IMR-90 (cell line): ENCODE data around the gene ADAM12. TPM values are rescaled to one million over a fixed set of nuclear protein-coding genes. Genes with fewer than 3 reads are reported as not detected.

Experiments used
- ATAC-seq: fragments of 200-7000 bp; cut with Tn5 transposase; 2 replicates; pipeline ENCODE4 v1.9.1; 2020; ENCODE audit warnings: low read depth, mild to moderate bottlenecking, moderate library complexity
- BruUV-seq: library from RNA; stranded (reverse); fragments of 400-500 nt; replicated peaks from 2 replicates; lab custom pipeline; 2021; lab: Mats Ljungman, UMichigan
- CTCF ChIA-PET: fragments of 300-600 bp; formaldehyde crosslinking; extraction: SDS; loops from one replicate; lab custom pipeline; 2021; ENCODE audit warnings: antibody characterized with exemption; lab: Yijun Ruan, JAX
- POLR2A ChIA-PET: fragments of 300-600 bp; sonication (Branson Sonifier 250); formaldehyde crosslinking; loops from one replicate; lab custom pipeline; 2022; ENCODE audit warnings: antibody characterized with exemption; ENCODE audit not compliant: unreplicated experiment; lab: Charles Lee
- DNase-seq: peaks from one replicate; pipeline ENCODE4 v3.0.0; 2013
- H2AFZ ChIP-seq: replicated peaks from 2 replicates; pipeline ENCODE3; 2013; ENCODE audit warnings: low read length, mild to moderate bottlenecking; ENCODE audit not compliant: poor library complexity
- H2AK5ac ChIP-seq: 2 replicates; pipeline ENCODE4 v1.6.1; 2013; ENCODE audit warnings: low read depth, low read length, inconsistent platforms
- H2AK9ac ChIP-seq: replicated peaks from 2 replicates; pipeline ENCODE3; 2013; ENCODE audit warnings: mild to moderate bottlenecking, low read depth, low read length, moderate library complexity; ENCODE audit not compliant: poor library complexity
- H2BK120ac ChIP-seq: 2 replicates; pipeline ENCODE4 v1.6.1; 2013; ENCODE audit warnings: low read depth, low read length, inconsistent platforms
- H2BK15ac ChIP-seq: 3 replicates; pipeline ENCODE4 v1.6.1; 2013; ENCODE audit warnings: low read depth, low read length, inconsistent platforms
- H2BK20ac ChIP-seq: 2 replicates; pipeline ENCODE4 v1.6.1; 2013; ENCODE audit warnings: low read depth, mild to moderate bottlenecking, inconsistent platforms, low read length, moderate library complexity
- H2BK5ac ChIP-seq: 2 replicates; pipeline ENCODE4 v1.6.1; 2013; ENCODE audit warnings: mild to moderate bottlenecking, low read depth, low read length, inconsistent platforms; ENCODE audit not compliant: poor library complexity, severe bottlenecking
- H3K14ac ChIP-seq: replicated peaks from 2 replicates; pipeline ENCODE4 v1.6.1; 2013; ENCODE audit warnings: low read depth, low read length, inconsistent platforms
- H3K18ac ChIP-seq: 2 replicates; pipeline ENCODE4 v1.6.1; 2013; ENCODE audit warnings: low read depth, low read length, control low read depth
- H3K23ac ChIP-seq: 2 replicates; pipeline ENCODE4 v1.6.1; 2013; ENCODE audit warnings: low read depth, low read length, inconsistent platforms
- H3K27ac ChIP-seq: 2 replicates; pipeline ENCODE4 v1.5.1; 2013; ENCODE audit warnings: mild to moderate bottlenecking, control low read depth, low read length; ENCODE audit not compliant: insufficient read depth
- H3K27me3 ChIP-seq: 2 replicates; pipeline ENCODE4 v1.6.1; 2013; ENCODE audit warnings: low read length; ENCODE audit not compliant: control insufficient read depth, insufficient read depth
- H3K36me3 ChIP-seq: 2 replicates; pipeline ENCODE4 v1.6.1; 2013; ENCODE audit warnings: low read length, mixed read lengths; ENCODE audit not compliant: control insufficient read depth, insufficient read depth
- H3K4ac ChIP-seq: 2 replicates; pipeline ENCODE4 v1.6.1; 2013; ENCODE audit warnings: low read depth, low read length, inconsistent platforms
- H3K4me1 ChIP-seq: 2 replicates; pipeline ENCODE4 v1.6.1; 2013; ENCODE audit warnings: low read length, mixed read lengths; ENCODE audit not compliant: control insufficient read depth, insufficient read depth
- H3K4me2 ChIP-seq: 2 replicates; pipeline ENCODE4 v1.6.1; 2013; ENCODE audit warnings: low read depth, mild to moderate bottlenecking, control low read depth, low read length, moderate library complexity
- H3K4me3 ChIP-seq: 2 replicates; pipeline ENCODE4 v1.5.1; 2013; ENCODE audit warnings: low read depth, mild to moderate bottlenecking, control low read depth, low read length, moderate library complexity; ENCODE audit not compliant: insufficient read depth
- H3K56ac ChIP-seq: 2 replicates; pipeline ENCODE4 v1.6.1; 2013; ENCODE audit warnings: low read length, inconsistent platforms; ENCODE audit not compliant: insufficient read depth; ENCODE audit errors: extremely low read depth
- H3K79me1 ChIP-seq, 2 experiments: 2 replicates each; pipeline ENCODE4 v1.6.1; 2013; ENCODE audit warnings: low read length in 2 of 2, inconsistent platforms in 1 of 2, low read depth in 1 of 2
- H3K9ac ChIP-seq: 2 replicates; pipeline ENCODE4 v1.6.1; 2013; ENCODE audit warnings: low read depth, low read length, control low read depth
- H3K9me1 ChIP-seq: 2 replicates; pipeline ENCODE4 v1.6.1; 2013; ENCODE audit warnings: low read length, inconsistent platforms; ENCODE audit not compliant: insufficient read depth
- H3K9me3 ChIP-seq: 2 replicates; pipeline ENCODE4 v1.6.1; 2013; ENCODE audit warnings: low read length; ENCODE audit not compliant: control insufficient read depth, insufficient read depth
- H4K20me1 ChIP-seq: 2 replicates; pipeline ENCODE4 v1.6.1; 2013; ENCODE audit warnings: low read length, inconsistent platforms; ENCODE audit not compliant: insufficient read depth
- H4K5ac ChIP-seq: 2 replicates; pipeline ENCODE4 v1.6.1; 2013; ENCODE audit warnings: mild to moderate bottlenecking, low read depth, low read length, control low read depth
- H4K8ac ChIP-seq, 2 experiments: 2 replicates each; pipeline ENCODE4 v1.6.1; 2013; ENCODE audit warnings: low read depth in 2 of 2, low read length in 2 of 2, control low read depth in 1 of 2, inconsistent platforms in 1 of 2
- H4K91ac ChIP-seq: 2 replicates; pipeline ENCODE4 v1.6.1; 2013; ENCODE audit warnings: low read depth, low read length, inconsistent platforms; ENCODE audit not compliant: insufficient read depth
- CHD1 ChIP-seq: IDR thresholded peaks from 2 replicates; pipeline ENCODE4 v1.6.1; 2012; ENCODE audit warnings: low read depth, low read length, improper control_type of control experiment
- FOS ChIP-seq: fragments of 150-350 bp; IDR thresholded peaks from 2 replicates; pipeline ENCODE4 v1.6.1; 2016; ENCODE audit warnings: low read depth, low read length
- MAZ ChIP-seq: IDR thresholded peaks from 2 replicates; pipeline ENCODE4 v1.6.1; 2012; ENCODE audit warnings: low read depth, mild to moderate bottlenecking, low read length, improper control_type of control experiment, moderate library complexity, borderline replicate concordance
- MXI1 ChIP-seq: IDR thresholded peaks from 2 replicates; pipeline ENCODE4 v1.6.1; 2012; ENCODE audit warnings: low read depth, mild to moderate bottlenecking, low read length, moderate library complexity, borderline replicate concordance
- NFE2L2 ChIP-seq: fragments of 150-350 bp; IDR thresholded peaks from 2 replicates; pipeline ENCODE4 v1.6.1; 2016; ENCODE audit warnings: low read depth, mild to moderate bottlenecking, low read length
- POLR2A ChIP-seq: IDR thresholded peaks from 2 replicates; pipeline ENCODE4 v1.6.1; 2012; ENCODE audit warnings: mild to moderate bottlenecking, low read depth, low read length
- RCOR1 ChIP-seq: IDR thresholded peaks from 2 replicates; pipeline ENCODE4 v1.6.1; 2012; ENCODE audit warnings: mild to moderate bottlenecking, low read length, improper control_type of control experiment; ENCODE audit not compliant: insufficient replicate concordance
- USF2 ChIP-seq: fragments of 150-350 bp; IDR thresholded peaks from 2 replicates; pipeline ENCODE4 v1.6.1; 2017; ENCODE audit warnings: mild to moderate bottlenecking, antibody characterized with exemption, low read length, low read depth
- WGBS, 2 experiments: methylation state at CpG; one replicate each; pipeline versions ENCODE4 v1.1.5 to v1.1.7; 2013; ENCODE audit warnings: missing lambda C conversion rate in 2 of 2; ENCODE audit not compliant: insufficient read length in 1 of 2; ENCODE audit errors: extremely low coverage in 2 of 2; 5-methylcytosine and 5-hydroxymethylcytosine counted together
- dilution Hi-C: fragments of 300-500 bp; cut with HindIII; formaldehyde crosslinking; loops from one replicate; pipeline ENCODE4 v1.14.3; 2018; ENCODE audit warnings: low sequenced_read_pairs; ENCODE audit not compliant: unreplicated experiment
- in situ Hi-C: fragments of 300-500 bp; cut with MboI; formaldehyde crosslinking; loops from 3 replicates; pipeline ENCODE4 v1.14.3; 2019; ENCODE audit warnings: low sequenced_read_pairs, inconsistent platforms, mixed read lengths
- intact Hi-C: fragments of 100-400 bp; cut with micrococcal nuclease; formaldehyde crosslinking; loops from 2 replicates; pipeline ENCODE4 v1.10.0; 2022
- polyA plus RNA-seq, 3 experiments: library from polyadenylated mRNA; depleted of rRNA; stranded (reverse); fragments of >200 nt; gene quantifications; 2 replicates each; pipeline ENCODE4 v1.2.3, GENCODE V29; 2012; ENCODE audit warnings: low replicate concordance in 1 of 3
- total RNA-seq: library from RNA; depleted of rRNA; stranded (reverse); fragments of >200 nt; gene quantifications from 2 replicates; pipeline ENCODE4 v1.2.3, GENCODE V29; 2012
- TF ChIP-seq, protein P1 (sequence below): fragments of 150-350 bp; IDR thresholded peaks from 2 replicates; pipeline ENCODE4 v1.6.1; 2016; ENCODE audit warnings: low read depth, mild to moderate bottlenecking, low read length, moderate library complexity, borderline replicate concordance

Gene ADAM12
- total and polyA plus RNA-seq, 2 of the 4 experiments (the other 2 are of a cell fraction): 9.6 to 10.2 TPM

DNA sequence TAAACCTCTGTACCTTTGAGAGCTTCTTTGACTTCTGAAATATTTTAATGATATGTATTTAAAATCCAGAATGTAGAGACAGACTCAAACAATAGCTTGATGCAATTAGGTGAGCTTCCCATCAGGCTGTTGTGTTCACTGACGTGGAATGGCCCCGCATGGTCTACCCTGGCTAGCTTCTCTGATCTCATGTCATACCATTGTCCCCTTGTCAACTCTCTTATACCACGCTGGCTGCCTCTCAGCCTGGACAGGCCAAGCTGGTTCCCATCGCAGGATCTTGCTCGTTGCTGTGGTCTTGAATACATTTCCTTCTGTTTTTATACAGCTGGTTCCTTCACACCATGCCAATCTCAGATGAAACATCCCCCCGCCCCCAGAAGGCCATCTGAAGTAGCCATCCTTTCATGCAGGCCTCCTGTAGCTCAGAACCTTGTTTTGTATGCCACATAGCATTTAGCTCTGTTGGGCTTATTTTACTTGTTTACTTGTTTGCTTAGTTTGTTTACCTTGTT is 407.7 kb downstream of the ADAM12 start (continued):
- no peak for TF ChIP-seq USF2
- no peak for TF ChIP-seq NFE2L2
- TF ChIP-seq MAZ: no peak
- TF ChIP-seq MXI1: no peak

DNA sequence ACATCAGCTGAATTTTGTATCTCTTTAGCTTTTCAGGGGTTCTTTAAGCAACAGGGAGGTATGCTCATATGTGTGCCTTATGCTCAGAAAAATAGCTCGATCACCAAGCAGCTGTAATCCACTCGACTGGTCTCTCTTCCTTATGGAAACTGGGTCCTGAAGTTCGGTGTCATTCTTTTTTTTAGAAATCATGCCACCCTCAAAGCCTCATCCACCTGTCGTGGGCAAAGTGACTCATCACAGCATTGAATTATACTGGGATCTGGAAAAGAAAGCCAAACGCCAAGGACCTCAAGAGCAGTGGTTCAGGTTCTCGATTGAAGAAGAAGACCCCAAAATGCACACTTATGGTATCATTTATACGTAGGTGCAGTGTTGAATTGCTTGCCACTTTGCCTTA is 408.3 kb downstream of the ADAM12 start:
- no peak overlapping the region for H2AK9ac ChIP-seq
- no peak overlapping the region for H3K14ac ChIP-seq
- no peak for DNase-seq
- H2BK20ac ChIP-seq: no peak overlapping the region
- H3K23ac ChIP-seq: no peak overlapping the region
- WGBS, 2 experiments: 93% methylated on average over 3 of the region's 7 CpGs; no CpG with 5 or more reads in 1 of the 2 experiments
- no peak overlapping the region for H2AK5ac ChIP-seq
- no peak overlapping the region for H2BK120ac ChIP-seq
- peaks cover 13% of the 10 kb centered on the region; the same call in 1 of the 2 replicates for H3K27me3 ChIP-seq
- no peaks in the 10 kb centered on the region for H4K20me1 ChIP-seq
- no peak overlapping the region for H2BK5ac ChIP-seq
- no peak overlapping the region for H4K8ac ChIP-seq
- no peak overlapping the region for H2AFZ ChIP-seq
- H3K18ac ChIP-seq: no peak overlapping the region
- no peak overlapping the region for H3K9ac ChIP-seq
- BruUV-seq: no TSS peak
- H2BK15ac ChIP-seq: no peak overlapping the region
- H3K79me1 ChIP-seq: no peaks in the 10 kb centered on the region
- dilution Hi-C loops: no loop called here
- H3K4ac ChIP-seq: no peak overlapping the region
- intact Hi-C loops: loop anchor here (5.0 kb wide), 4 partner anchors 113 to 1872 kb away; no protein-coding TSS in a partner anchor
- no peaks in the 10 kb centered on the region; the same call in 1 of the 2 replicates for H3K9me1 ChIP-seq
- POLR2A ChIA-PET: no interaction called here
- no peak overlapping the region for H4K5ac ChIP-seq
- no peaks in the 10 kb centered on the region for H3K4me1 ChIP-seq
- no peaks in the 10 kb centered on the region for H3K36me3 ChIP-seq
- TF ChIP-seq FOS (no peak), MAZ (no peak), POLR2A (no peak), NFE2L2 (no peak), RCOR1 (no peak), CHD1 (no peak)
- TF ChIP-seq, protein P1, sequence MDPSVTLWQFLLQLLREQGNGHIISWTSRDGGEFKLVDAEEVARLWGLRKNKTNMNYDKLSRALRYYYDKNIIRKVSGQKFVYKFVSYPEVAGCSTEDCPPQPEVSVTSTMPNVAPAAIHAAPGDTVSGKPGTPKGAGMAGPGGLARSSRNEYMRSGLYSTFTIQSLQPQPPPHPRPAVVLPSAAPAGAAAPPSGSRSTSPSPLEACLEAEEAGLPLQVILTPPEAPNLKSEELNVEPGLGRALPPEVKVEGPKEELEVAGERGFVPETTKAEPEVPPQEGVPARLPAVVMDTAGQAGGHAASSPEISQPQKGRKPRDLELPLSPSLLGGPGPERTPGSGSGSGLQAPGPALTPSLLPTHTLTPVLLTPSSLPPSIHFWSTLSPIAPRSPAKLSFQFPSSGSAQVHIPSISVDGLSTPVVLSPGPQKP: no peak
- no peaks in the 10 kb centered on the region for H3K9me3 ChIP-seq
- no peak overlapping the region for H4K91ac ChIP-seq
- no peak overlapping the region for H3K4me2 ChIP-seq
- CTCF ChIA-PET: interaction anchor here (0.8 to 4.1 kb wide), 2 partner anchors 407 to 524 kb away, joined by 3 to 21 read pairs; no protein-coding TSS in a partner anchor
- in situ Hi-C loops: loop anchor here (5.0 kb wide), 2 partner anchors 407 to 522 kb away; partner anchors contain the start of gene ADAM12
- ATAC-seq: no peak
- H3K4me3 ChIP-seq: no peak overlapping the region
- H3K56ac ChIP-seq: no peak overlapping the region
- no peak overlapping the region for H3K27ac ChIP-seq
